H1 (cell line): ENCODE measurements around the gene CFP. TPM values are rescaled to one million over a fixed set of nuclear protein-coding genes. Genes with fewer than 3 reads are reported as not detected.
A peak's percentile ranks its signal among the peaks of the same experiment; 100 is the strongest.

ENCODE experiments used
- CTCF ChIA-PET: fragments of 300-600 bp; sonication (Branson Sonifier 250); formaldehyde crosslinking; loops from one replicate; lab custom pipeline; 2021; ENCODE audit not compliant: partially characterized antibody; lab: Charles Lee
- POLR2A ChIA-PET: fragments of 300-600 bp; sonication (Branson Sonifier 250); formaldehyde crosslinking; loops from one replicate; lab custom pipeline; 2021; ENCODE audit warnings: inconsistent platforms; ENCODE audit not compliant: partially characterized antibody; lab: Charles Lee
- DNase-seq, 2 experiments: peaks; one replicate each; pipeline versions ENCODE4 v3.0.0 to v3.0.0-alpha.2; 2010 to 2022; ENCODE audit warnings: low spot score in 2 of 2, low read depth in 1 of 2, mixed read lengths in 1 of 2
- FAIRE-seq: peaks from 2 replicates; lab custom pipeline; 2011; peaks lifted over from hg19 to GRCh38; lab: Jason Lieb, UNC
- H2AFZ ChIP-seq: 2 replicates; pipeline ENCODE4 v1.8.1; 2012; ENCODE audit warnings: low read length, inconsistent platforms
- H2AK5ac ChIP-seq: 2 replicates; pipeline ENCODE4 v1.6.1; 2013; ENCODE audit warnings: low read depth, low read length
- H2BK120ac ChIP-seq: replicated peaks from 2 replicates; pipeline ENCODE3; 2013; ENCODE audit warnings: low read depth, low read length, inconsistent platforms
- H2BK12ac ChIP-seq: 2 replicates; pipeline ENCODE4 v1.6.1; 2013; ENCODE audit warnings: low read depth, low read length
- H2BK15ac ChIP-seq: 2 replicates; pipeline ENCODE4 v1.6.1; 2013; ENCODE audit warnings: low read length
- H2BK20ac ChIP-seq: 2 replicates; pipeline ENCODE4 v1.6.1; 2013; ENCODE audit warnings: low read length
- H2BK5ac ChIP-seq: 2 replicates; pipeline ENCODE4 v1.6.1; 2013; ENCODE audit warnings: low read depth, low read length
- H3K14ac ChIP-seq: 2 replicates; pipeline ENCODE4 v1.6.1; 2013; ENCODE audit warnings: inconsistent platforms; ENCODE audit not compliant: insufficient read length
- H3K18ac ChIP-seq: 2 replicates; pipeline ENCODE4 v1.6.1; 2013; ENCODE audit warnings: low read length; ENCODE audit errors: extremely low read depth
- H3K23ac ChIP-seq: 2 replicates; pipeline ENCODE4 v1.6.1; 2013; ENCODE audit warnings: inconsistent platforms; ENCODE audit not compliant: insufficient read length
- H3K23me2 ChIP-seq: 2 replicates; pipeline ENCODE4 v1.6.1; 2013; ENCODE audit warnings: low read depth, low read length
- H3K27ac ChIP-seq: 2 replicates; pipeline ENCODE4 v1.6.1; 2011; ENCODE audit warnings: low read depth, low read length, inconsistent platforms
- H3K27me3 ChIP-seq, 4 experiments: replicated peaks in 1 of 4; 1 replicate in 1 of 4; 2 replicates in 3 of 4; pipeline versions ENCODE4 v1.6.1 to v1.8.1; 2011 to 2013; ENCODE audit warnings: low read length in 3 of 4, mild to moderate bottlenecking in 3 of 4, inconsistent platforms in 2 of 4, mixed read lengths in 2 of 4, moderate library complexity in 1 of 4; ENCODE audit not compliant: control insufficient read depth in 3 of 4, insufficient read depth in 3 of 4; ENCODE audit errors: extremely low read depth in 1 of 4
- H3K36me3 ChIP-seq, 4 experiments: 2 replicates each; pipeline versions ENCODE4 v1.6.1 to v1.8.1; 2011 to 2013; ENCODE audit warnings: mild to moderate bottlenecking in 4 of 4, low read length in 3 of 4, moderate library complexity in 2 of 4, control low read depth in 1 of 4, inconsistent platforms in 1 of 4; ENCODE audit not compliant: insufficient read depth in 4 of 4, control insufficient read depth in 2 of 4
- H3K4ac ChIP-seq: replicated peaks from 2 replicates; pipeline ENCODE3; 2013; ENCODE audit warnings: low read length, low read depth, mixed read lengths, inconsistent platforms; ENCODE audit not compliant: insufficient read length
- H3K4me1 ChIP-seq, 4 experiments: replicated peaks in 1 of 4; 1 replicate in 1 of 4; 2 replicates in 3 of 4; pipeline versions ENCODE4 v1.6.1 to v1.8.1; 2011 to 2013; ENCODE audit warnings: low read length in 3 of 4, inconsistent platforms in 2 of 4, mixed read lengths in 1 of 4; ENCODE audit not compliant: insufficient read depth in 4 of 4, control insufficient read depth in 3 of 4
- H3K4me2 ChIP-seq, 2 experiments: 2 replicates each; pipeline versions ENCODE4 v1.6.1 to v1.8.1; 2011 to 2013; ENCODE audit warnings: low read depth in 2 of 2, low read length in 2 of 2, control low read depth in 1 of 2, inconsistent platforms in 1 of 2, mild to moderate bottlenecking in 1 of 2; ENCODE audit not compliant: insufficient read depth in 1 of 2
- H3K4me3 ChIP-seq, 4 experiments: fragments of 200-600, 300-600 bp in 1 of 4; sonication (generic), shearing (Covaris generic), sonication (Bioruptor Twin) in 1 of 4; 2 replicates each; pipeline versions ENCODE4 v1.5.1 to v1.8.1; 2011 to 2016; ENCODE audit warnings: low read length in 4 of 4, low read depth in 3 of 4, control low read depth in 2 of 4, inconsistent platforms in 2 of 4, mild to moderate bottlenecking in 2 of 4, mixed read lengths in 1 of 4, moderate library complexity in 1 of 4; ENCODE audit not compliant: insufficient read depth in 2 of 4; ENCODE audit errors: extremely low read depth in 1 of 4
- H3K56ac ChIP-seq: replicated peaks from 2 replicates; pipeline ENCODE3; 2013; ENCODE audit warnings: low read depth, mild to moderate bottlenecking, mixed read lengths, low read length, inconsistent platforms; ENCODE audit not compliant: insufficient read length
- H3K79me1 ChIP-seq: 2 replicates; pipeline ENCODE4 v1.6.1; 2013; ENCODE audit warnings: low read depth, low read length, control low read depth
- H3K79me2 ChIP-seq, 2 experiments: 2 replicates each; pipeline versions ENCODE4 v1.6.1 to v1.8.1; 2012 to 2013; ENCODE audit warnings: low read length in 2 of 2, mild to moderate bottlenecking in 2 of 2, inconsistent platforms in 1 of 2; ENCODE audit not compliant: insufficient read depth in 2 of 2, control insufficient read depth in 1 of 2
- H3K9ac ChIP-seq, 4 experiments: replicated peaks in 1 of 4; 1 replicate in 1 of 4; 2 replicates in 3 of 4; pipeline versions ENCODE4 v1.6.1 to v1.8.1; 2011 to 2013; ENCODE audit warnings: low read depth in 3 of 4, low read length in 3 of 4, control low read depth in 2 of 4, mild to moderate bottlenecking in 2 of 4, moderate library complexity in 2 of 4, inconsistent platforms in 1 of 4; ENCODE audit errors: extremely low read depth in 1 of 4
- H3K9me3 ChIP-seq, 2 experiments: 2 replicates each; pipeline versions ENCODE4 v1.6.1 to v1.8.1; 2012 to 2013; ENCODE audit warnings: mild to moderate bottlenecking in 2 of 2, moderate library complexity in 2 of 2, control low read depth in 1 of 2, inconsistent platforms in 1 of 2, low read depth in 1 of 2, low read length in 1 of 2, mixed read lengths in 1 of 2; ENCODE audit not compliant: insufficient read depth in 2 of 2
- H4K20me1 ChIP-seq, 2 experiments: replicated peaks in 1 of 2; 2 replicates each; pipeline versions ENCODE3 to v1.8.1; 2011 to 2013; ENCODE audit warnings: inconsistent platforms in 2 of 2, low read length in 2 of 2, mild to moderate bottlenecking in 1 of 2; ENCODE audit not compliant: insufficient read depth in 2 of 2, control insufficient read depth in 1 of 2
- H4K5ac ChIP-seq: 2 replicates; pipeline ENCODE4 v1.6.1; 2013; ENCODE audit warnings: low read length, low read depth, mixed read lengths, inconsistent platforms; ENCODE audit not compliant: insufficient read length
- H4K8ac ChIP-seq: 2 replicates; pipeline ENCODE4 v1.8.0; 2013; ENCODE audit warnings: mild to moderate bottlenecking, moderate library complexity, low read length, inconsistent platforms; ENCODE audit not compliant: insufficient read depth; ENCODE audit errors: extremely low read depth
- H4K91ac ChIP-seq: replicated peaks from 2 replicates; pipeline ENCODE3; 2013; ENCODE audit warnings: low read length, mixed read lengths, inconsistent platforms; ENCODE audit not compliant: insufficient read length
- CTCF ChIP-seq, 3 experiments: IDR thresholded peaks; 1 replicate in 2 of 3; 2 replicates in 1 of 3; pipeline versions ENCODE4 v1.5.1 to v1.6.1; 2011; ENCODE audit warnings: low read length in 3 of 3, mild to moderate bottlenecking in 3 of 3, inconsistent platforms in 2 of 3, low read depth in 1 of 3, moderate library complexity in 1 of 3; ENCODE audit not compliant: insufficient read depth in 1 of 3; ENCODE audit errors: control extremely low read depth in 1 of 3
- POLR2AphosphoS5 ChIP-seq: IDR thresholded peaks from 2 replicates; pipeline ENCODE4 v1.6.1; 2011; ENCODE audit warnings: low read depth, low read length
- RAD21 ChIP-seq, 2 experiments: IDR thresholded peaks in 1 of 2; conservative IDR thresholded peaks in 1 of 2; 2 replicates each; pipeline ENCODE4 v1.6.1; 2011; ENCODE audit warnings: low read depth in 2 of 2, low read length in 2 of 2, improper control_type of control experiment in 1 of 2, inconsistent platforms in 1 of 2, mild to moderate bottlenecking in 1 of 2, moderate library complexity in 1 of 2
- WGBS, 2 experiments: shearing (Covaris generic) in 1 of 2; methylation state at CpG; one replicate each; pipeline versions ENCODE4 v1.1.6 to v1.1.7; 2013 to 2015; ENCODE audit warnings: low lambda C conversion rate in 2 of 2, mixed read lengths in 2 of 2, inconsistent platforms in 1 of 2, low coverage in 1 of 2, missing lambda C conversion rate in 1 of 2; ENCODE audit not compliant: insufficient replicate concordance in 2 of 2, insufficient coverage in 1 of 2, insufficient read length in 1 of 2; ENCODE audit errors: extremely low coverage in 1 of 2, missing lambda C conversion rate in 1 of 2; 5-methylcytosine and 5-hydroxymethylcytosine counted together
- polyA plus RNA-seq, 7 experiments: library from polyadenylated mRNA; depleted of rRNA in 3 of 7; stranded (reverse) in 5 of 7; unstranded in 2 of 7; fragments of >200 nt in 5 of 7; fragments of 200-250 nt in 2 of 7; gene quantifications; 1 replicate in 5 of 7; 2 replicates in 1 of 7; 4 replicates in 1 of 7; pipeline versions ENCODE4 v1.2.1 to v1.2.3, GENCODE V29; 2011 to 2013; ENCODE audit warnings: missing spikeins in 2 of 7, mixed read lengths in 2 of 7
- total RNA-seq: library from RNA; stranded (reverse); fragmentation: NEBNext Ultra II Directional; extraction: Animal tissue kit (Norgen Biotek cat#: 25700); gene quantifications from 2 replicates; pipeline ENCODE4 v1.2.1, GENCODE V29; 2021

The CFP gene
- total and polyA plus RNA-seq, 2 of the 8 experiments (the other 6 are each of a cell fraction or from before 2014, with no cell fraction given) = 0.76 to 2.2 TPM

GRCh38 chrX:47643926-47644325 lies 14.2 kb upstream of the CFP start:
- no peak overlapping the region for H4K8ac ChIP-seq
- peaks cover 0 to 1% (median 0%) of the 10 kb centered on the region in 4 experiments; a peak in 1 of 7 replicates for H3K4me1 ChIP-seq
- DNase-seq (no peak), FAIRE-seq (peak; percentile 77)
- no peak overlapping the region for H2BK15ac ChIP-seq
- H2AFZ ChIP-seq = no peak overlapping the region
- no peak overlapping the region for H3K27ac ChIP-seq
- no peak overlapping the region for H3K56ac ChIP-seq
- no peaks in the 10 kb centered on the region for H3K27me3 ChIP-seq
- POLR2A ChIA-PET = interaction anchor here (1.5 to 1.6 kb wide), 3 partner anchors 9 to 20 kb away, joined by 3 to 4 read pairs (median 4); partner anchors contain the start of gene CFP
- H2BK12ac ChIP-seq = no peak overlapping the region
- H3K36me3 ChIP-seq = peaks cover 2 to 26% (median 13%) of the 10 kb centered on the region in 4 experiments; a peak in 6 of 8 replicates
- no peak overlapping the region for H2AK5ac ChIP-seq
- no peak overlapping the region for H4K5ac ChIP-seq
- CTCF ChIA-PET = interaction anchor here (0.7 to 3.1 kb wide), 24 partner anchors 10 to 147 kb away, joined by 3 to 15 read pairs (median 4); partner anchors contain the start of genes ARAF, CFP and TIMP1
- no peak overlapping the region for H2BK120ac ChIP-seq
- H4K20me1 ChIP-seq = peaks cover 0 to 8% of the 10 kb centered on the region in 2 experiments
- H2BK20ac ChIP-seq = no peak overlapping the region
- no peak overlapping the region for H3K18ac ChIP-seq
- H3K23ac ChIP-seq = no peak overlapping the region
- H3K4ac ChIP-seq = no peak overlapping the region
- H3K4me3 ChIP-seq = no peak overlapping the region
- H3K9me3 ChIP-seq = peaks cover 5 to 6% of the 10 kb centered on the region in 2 experiments; a peak in 2 of 4 replicates
- no peak overlapping the region for H3K9ac ChIP-seq
- H3K4me2 ChIP-seq = no peak overlapping the region
- H3K79me1 ChIP-seq = no peaks in the 10 kb centered on the region
- H2BK5ac ChIP-seq = no peak overlapping the region
- H4K91ac ChIP-seq = no peak overlapping the region
- H3K23me2 ChIP-seq = no peaks in the 10 kb centered on the region
- TF ChIP-seq CTCF (IDR thresholded peaks at IDR 0.05; ENCODE audit: control extremely low read depth in 1 of 3, insufficient read depth in 1 of 3, low read depth in 1 of 3, low read length in 3 of 3) (peak in 2 of 3 experiments; percentile 36 to 39; a peak in 3 of 4 replicates), RAD21 (IDR thresholded peaks at IDR 0.05 in 1 of 2, conservative IDR thresholded peaks at IDR 0.05 in 1 of 2; ENCODE audit: low read depth in 2 of 2, low read length in 2 of 2) (peak; percentile 30 to 49; a peak in 3 of 4 replicates), POLR2AphosphoS5 (no peak)
- WGBS, 2 experiments = 75% methylated on average over 2 of the region's 2 CpGs; no CpG with 5 or more reads in 1 of the 2 experiments
- no peak overlapping the region for H3K14ac ChIP-seq
- peaks cover 0 to 11% of the 10 kb centered on the region in 2 experiments; a peak in 3 of 4 replicates for H3K79me2 ChIP-seq
